Smooth muscle cell (in vitro differentiated cells): ENCODE data around the gene NMRAL1. TPM values are rescaled to one million over a fixed set of nuclear protein-coding genes. Genes with fewer than 3 reads are reported as not detected.

Experiments used
- DNase-seq: peaks from one replicate; lab custom pipeline; 2025; ENCODE audit not compliant: unreplicated experiment; lab: John Stamatoyannopoulos, UW
- H2AFZ ChIP-seq: fragments of 200-600 bp; sonication (generic); 2 replicates; pipeline ENCODE4 v1.6.0; 2016; ENCODE audit warnings: antibody characterized with exemption, low read depth, mild to moderate bottlenecking
- H3F3A ChIP-seq: fragments of 200-600 bp; sonication (generic); 2 replicates; pipeline ENCODE4 v1.6.0; 2017; ENCODE audit warnings: antibody characterized with exemption, low read depth
- H3K27ac ChIP-seq: fragments of 200-600 bp; sonication (generic); 2 replicates; pipeline ENCODE4 v1.5.1; 2016; ENCODE audit warnings: low read depth, mild to moderate bottlenecking
- H3K27me3 ChIP-seq: fragments of 200-600 bp; sonication (generic); 2 replicates; pipeline ENCODE4 v1.6.1; 2016; ENCODE audit warnings: low read depth, mild to moderate bottlenecking
- H3K36me3 ChIP-seq: fragments of 200-600 bp; sonication (generic); 2 replicates; pipeline ENCODE4 v1.5.1; 2016; ENCODE audit warnings: low read depth
- H3K4me1 ChIP-seq: fragments of 200-600 bp; sonication (generic); 2 replicates; pipeline ENCODE4 v1.5.1; 2016; ENCODE audit warnings: low read depth
- H3K4me2 ChIP-seq: fragments of 200-600 bp; sonication (generic); 2 replicates; pipeline ENCODE4 v1.6.0; 2016; ENCODE audit warnings: mild to moderate bottlenecking
- H3K4me3 ChIP-seq: fragments of 200-600 bp; sonication (generic); 2 replicates; pipeline ENCODE4 v1.5.1; 2016; ENCODE audit warnings: mild to moderate bottlenecking
- H3K79me2 ChIP-seq: fragments of 200-600 bp; sonication (generic); 2 replicates; pipeline ENCODE4 v1.6.0; 2016; ENCODE audit warnings: low read depth, mild to moderate bottlenecking
- H3K9ac ChIP-seq: fragments of 200-600 bp; sonication (generic); 2 replicates; pipeline ENCODE4 v1.6.0; 2016; ENCODE audit warnings: low read depth
- H3K9me3 ChIP-seq: fragments of 200-600 bp; sonication (generic); replicated peaks from 2 replicates; pipeline ENCODE4 v1.5.1; 2016; ENCODE audit warnings: low read depth
- H4K20me1 ChIP-seq: fragments of 200-600 bp; sonication (generic); 2 replicates; pipeline ENCODE4 v1.6.0; 2016; ENCODE audit warnings: low read depth
- WGBS: methylation state at CpG from one replicate; pipeline ENCODE4 v1.1.7; 2016; ENCODE audit warnings: low lambda C conversion rate; 5-methylcytosine and 5-hydroxymethylcytosine counted together
- polyA plus RNA-seq: library from polyadenylated mRNA; unstranded; fragments of >200 nt; fragmentation: Nextera tagmentation; extraction: Ambion mirVana; gene quantifications from 2 replicates; pipeline ENCODE4 v1.2.1, GENCODE V29; 2016
- total RNA-seq: library from RNA; depleted of rRNA; stranded (reverse); fragments of >200 nt; gene quantifications from 2 replicates; pipeline ENCODE4 v1.2.3, GENCODE V29; 2014
- TF ChIP-seq, protein P1 (sequence below): fragments of 200-600 bp; sonication (generic); IDR thresholded peaks from 2 replicates; pipeline ENCODE4 v1.5.1; 2017; ENCODE audit warnings: borderline replicate concordance, mild to moderate bottlenecking, antibody characterized with exemption; ENCODE audit not compliant: insufficient read depth, poor library complexity, severe bottlenecking

NMRAL1 gene
- 27.1 and 35.6 TPM in 2 replicates for total RNA-seq
- polyA plus RNA-seq = 51.8 and 64.3 TPM in 2 replicates

DNA sequence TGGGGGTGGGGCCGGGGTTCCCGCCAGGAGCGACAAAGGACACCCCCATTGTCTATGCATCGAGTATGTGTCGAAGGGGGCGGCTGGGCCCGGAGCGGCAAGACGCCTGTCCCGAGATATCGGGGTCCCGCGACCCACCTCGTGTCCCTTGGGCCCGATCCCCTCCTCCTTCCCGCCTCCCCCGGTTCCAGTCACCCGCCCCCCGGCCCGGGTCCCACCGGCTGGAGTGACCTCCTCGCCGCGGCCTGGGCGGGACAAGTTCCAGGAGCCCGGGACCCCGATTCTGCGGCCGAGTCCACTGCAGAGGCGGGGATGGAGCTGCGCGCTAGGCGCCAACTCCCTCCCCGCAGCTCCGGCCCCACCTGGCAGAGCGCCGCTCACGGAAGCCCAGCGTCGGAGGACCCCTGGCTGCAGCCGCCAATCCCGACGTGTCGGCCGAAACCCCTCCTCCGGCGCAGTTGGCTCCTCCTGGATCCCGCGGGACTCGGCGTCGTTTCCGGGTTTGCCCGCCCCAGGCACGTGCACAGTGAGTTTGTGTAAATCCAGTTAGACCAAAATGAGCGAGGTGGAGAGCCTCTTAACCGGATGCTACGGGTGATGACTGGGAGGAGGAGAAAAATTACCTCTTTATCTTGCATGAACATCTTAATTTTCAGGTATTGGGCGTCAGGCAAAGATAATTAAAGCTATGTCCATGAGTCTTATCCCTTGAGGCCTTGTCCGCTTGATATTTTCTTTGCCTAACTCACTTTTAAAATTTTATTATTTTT is at the start of gene NMRAL1:
Gene NMRAL1, minus strand, starts transcription at position 434 of the 770 bp plus-strand sequence. CDS start 493 bp downstream, outside the sequence.
- Histone ChIP-seq H3K9ac (peak within 1 kb of the TSS; percentile 73), H3K4me1 (no peaks in the 10 kb centered on the region), H3K36me3 (no peaks in the 10 kb centered on the region), H2AFZ (peak within 1 kb of the TSS; percentile 96), H3K4me3 (peak within 1 kb of the TSS; percentile 87), H3K4me2 (peak within 1 kb of the TSS; percentile 96), H3K27ac (no peak within 1 kb of the TSS), H4K20me1 (peaks cover 3% of the 10 kb centered on the region), H3K27me3 (no peaks in the 10 kb centered on the region), H3K79me2 (peaks cover 16% of the 10 kb centered on the region), H3K9me3 (no peaks in the 10 kb centered on the region), H3F3A (peaks cover 4% of the 10 kb centered on the region)
- TF ChIP-seq, protein P1, sequence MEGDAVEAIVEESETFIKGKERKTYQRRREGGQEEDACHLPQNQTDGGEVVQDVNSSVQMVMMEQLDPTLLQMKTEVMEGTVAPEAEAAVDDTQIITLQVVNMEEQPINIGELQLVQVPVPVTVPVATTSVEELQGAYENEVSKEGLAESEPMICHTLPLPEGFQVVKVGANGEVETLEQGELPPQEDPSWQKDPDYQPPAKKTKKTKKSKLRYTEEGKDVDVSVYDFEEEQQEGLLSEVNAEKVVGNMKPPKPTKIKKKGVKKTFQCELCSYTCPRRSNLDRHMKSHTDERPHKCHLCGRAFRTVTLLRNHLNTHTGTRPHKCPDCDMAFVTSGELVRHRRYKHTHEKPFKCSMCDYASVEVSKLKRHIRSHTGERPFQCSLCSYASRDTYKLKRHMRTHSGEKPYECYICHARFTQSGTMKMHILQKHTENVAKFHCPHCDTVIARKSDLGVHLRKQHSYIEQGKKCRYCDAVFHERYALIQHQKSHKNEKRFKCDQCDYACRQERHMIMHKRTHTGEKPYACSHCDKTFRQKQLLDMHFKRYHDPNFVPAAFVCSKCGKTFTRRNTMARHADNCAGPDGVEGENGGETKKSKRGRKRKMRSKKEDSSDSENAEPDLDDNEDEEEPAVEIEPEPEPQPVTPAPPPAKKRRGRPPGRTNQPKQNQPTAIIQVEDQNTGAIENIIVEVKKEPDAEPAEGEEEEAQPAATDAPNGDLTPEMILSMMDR = no peak
- DNase-seq = peak; percentile 24
- WGBS = 5% methylated on average over 32 of the region's 60 CpGs

DNA sequence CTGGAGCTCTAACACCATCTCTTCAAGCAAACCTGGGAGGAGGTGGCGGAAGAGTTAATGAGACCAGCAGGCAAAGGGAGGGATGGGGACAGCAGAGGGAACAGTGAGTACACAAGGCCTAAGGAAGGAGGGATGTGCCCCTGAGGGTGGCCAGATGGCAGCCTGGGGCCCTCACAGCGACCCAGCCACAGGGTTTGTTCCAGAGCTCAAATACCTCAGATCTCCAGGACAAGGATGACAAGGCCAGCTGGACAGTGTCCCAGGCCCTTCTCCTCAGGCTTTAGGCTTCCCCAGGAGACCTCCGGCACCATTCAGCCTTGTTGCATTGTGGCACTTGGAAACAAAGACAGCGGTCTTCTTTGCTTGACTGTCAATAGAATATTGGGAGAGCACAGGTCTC is 49.3 kb upstream of the NMRAL1 start:
- WGBS = 91% methylated on average over 4 of the region's 4 CpGs
- Histone ChIP-seq H3K27ac (peak overlapping the region; percentile 51), H2AFZ (no peak overlapping the region), H3K9me3 (no peaks in the 10 kb centered on the region), H3K4me2 (no peak overlapping the region), H4K20me1 (peaks cover 85% of the 10 kb centered on the region), H3K36me3 (no peaks in the 10 kb centered on the region), H3K27me3 (no peaks in the 10 kb centered on the region), H3K79me2 (peaks cover 18% of the 10 kb centered on the region), H3F3A (no peaks in the 10 kb centered on the region), H3K4me1 (peaks cover 13% of the 10 kb centered on the region), H3K9ac (no peak overlapping the region), H3K4me3 (no peak overlapping the region)
- TF ChIP-seq, protein P1 = no peak
- no peak for DNase-seq

DNA sequence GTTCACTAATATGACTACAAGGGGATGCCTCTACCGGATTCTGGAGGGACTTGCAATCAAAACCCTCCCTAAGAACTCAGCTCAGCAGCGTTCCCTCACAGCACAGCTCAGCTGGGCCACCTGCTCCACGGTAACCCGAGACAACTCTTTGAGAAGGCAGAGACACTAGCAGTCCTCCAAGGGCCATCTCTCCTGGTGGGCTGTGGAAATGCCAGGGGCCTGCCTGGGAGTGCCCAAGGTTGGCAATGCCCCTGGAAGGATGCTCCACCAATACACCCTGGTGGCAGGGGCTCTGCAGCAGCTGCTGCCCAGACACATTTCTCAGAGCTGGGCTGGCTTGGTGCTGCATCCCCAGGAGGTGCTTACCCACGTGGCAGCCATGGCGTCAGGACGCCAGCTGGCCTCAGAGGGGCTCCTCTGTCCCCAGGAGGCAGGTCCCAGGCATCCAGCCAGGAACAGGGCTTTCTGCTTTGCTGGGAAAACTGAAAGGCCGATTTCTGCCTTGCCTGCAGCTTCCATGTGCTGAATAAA is 47.7 kb upstream of the NMRAL1 start:
- peak overlapping the region; percentile 51 for H3K27ac ChIP-seq
- H3F3A ChIP-seq = no peaks in the 10 kb centered on the region
- H3K4me2 ChIP-seq = no peak overlapping the region
- no peaks in the 10 kb centered on the region for H3K27me3 ChIP-seq
- TF ChIP-seq, protein P1 = no peak
- peaks cover 13% of the 10 kb centered on the region for H3K4me1 ChIP-seq
- no peaks in the 10 kb centered on the region for H3K9me3 ChIP-seq
- WGBS = 80% methylated on average over 8 of the region's 8 CpGs
- peaks cover 85% of the 10 kb centered on the region for H4K20me1 ChIP-seq
- H3K9ac ChIP-seq = no peak overlapping the region
- peaks cover 4% of the 10 kb centered on the region for H3K79me2 ChIP-seq
- H3K36me3 ChIP-seq = no peaks in the 10 kb centered on the region
- H3K4me3 ChIP-seq = no peak overlapping the region
- peak; percentile 29 for DNase-seq
- no peak overlapping the region for H2AFZ ChIP-seq
